Pancreas (tissue), 10 donors: ENCODE measurements around the gene LFNG. TPM values are rescaled to one million over a fixed set of nuclear protein-coding genes. Genes with fewer than 3 reads are reported as not detected.
A peak's percentile ranks its signal among the peaks of the same experiment; 100 is the strongest.
"Not testable (repeated sequence)": the region's sequence is repeated elsewhere in the genome, so short reads cannot be mapped to it uniquely, and the experiment has no call there.

Experiments
- ATAC-seq, 4 donors: fragments of 200-7000 bp; cut with Tn5 transposase; one replicate each; pipeline versions ENCODE4 v1.8.0 to v1.9.1; 2020; ENCODE audit warnings: mild to moderate bottlenecking in 4 of 4, moderate library complexity in 4 of 4
- DNase-seq, 6 donors: peaks; one replicate each; pipeline ENCODE4 v3.0.0-alpha.2; 2020
- FAIRE-seq: peaks from 2 replicates; lab custom pipeline; 2012; peaks lifted over from hg19 to GRCh38; lab: Jason Lieb, UNC
- H3K27ac ChIP-seq, 4 donors: fragments of 200-600 bp; sonication (generic); 1 replicate in 3 of 4; 2 replicates in 1 of 4; pipeline versions ENCODE4 v1.5.0 to v1.8.0; 2020
- H3K27me3 ChIP-seq, 4 donors: fragments of 200-600 bp; one replicate each; pipeline ENCODE4 v1.8.0; 2021
- H3K36me3 ChIP-seq, 3 donors: fragments of 200-600 bp; sonication (generic) in 1 of 3; one replicate each; pipeline versions ENCODE4 v1.5.0 to v1.8.0; 2020 to 2021
- H3K4me1 ChIP-seq, 3 donors: fragments of 200-600 bp; one replicate each; pipeline ENCODE4 v1.8.0; 2021
- H3K4me3 ChIP-seq, 4 donors: fragments of 200-600 bp; sonication (generic) in 2 of 4; one replicate each; pipeline versions ENCODE4 v1.5.0 to v1.8.0; 2020 to 2021
- H3K9me3 ChIP-seq, 4 donors: fragments of 200-600 bp; one replicate each; pipeline ENCODE4 v1.8.0; 2021
- CTCF ChIP-seq, 4 donors: fragments of 200-600 bp; sonication (generic) in 3 of 4; IDR thresholded peaks; one replicate each; pipeline versions ENCODE4 v1.5.0 to v1.8.0; 2021; ENCODE audit warnings: antibody characterized with exemption in 4 of 4
- WGBS, 2 donors: extraction: QIAGEN DNeasy Blood & Tissue Kit; methylation state at CpG; one replicate each; pipeline ENCODE4 v1.1.7; 2013; 5-methylcytosine and 5-hydroxymethylcytosine counted together
- intact Hi-C, 3 donors: fragments of 100-400 bp; cut with DNase I; formaldehyde crosslinking; loops; one replicate each; pipeline versions ENCODE4 v1.11.1 to v1.14.2; 2022
- polyA plus RNA-seq, 2 donors: library from polyadenylated mRNA; stranded (reverse); fragments of 200-250 nt; gene quantifications; one replicate each; pipeline ENCODE4 v1.2.3, GENCODE V29; 2013
- total RNA-seq, 6 donors: library from RNA; stranded (reverse); fragmentation: NEBNext Ultra II Directional in 4 of 6; extraction: Animal tissue kit (Norgen Biotek cat#: 25700) in 4 of 6; gene quantifications; one replicate each; pipeline versions ENCODE4 v1.2.1 to v1.2.4, GENCODE V29; 2021 to 2023
- donor health status: healthy with polysubstance abuse.
- donor health status: DM: no; HTN: no; CAD: no; lungs with moderate emphysema.
- donor health status: DM: no; HTN: no; CAD: no.
- donor health status: control.
- donor health status: control.
- donor health status: Bipolar disorder and iron deficiency.
- donor health status: DM: yes; HTN: yes; CAD: no.
- donor health status: DM: no; HTN: no; CAD: no.
- donor health status: DM: no; HTN: no; CAD: no.
- donor health status: DM: yes; HTN: yes; CAD: no.

LFNG gene
- total and polyA plus RNA-seq, 8 donors = 28.2 to 66.8 (median 41.1) TPM

GRCh38 chr7:2535872-2536627 lies 16.5 kb downstream of the LFNG start:
- FAIRE-seq, intact Hi-C loops, H3K4me1 ChIP-seq, ATAC-seq, H3K9me3 ChIP-seq, H3K36me3 ChIP-seq, H3K27ac ChIP-seq, H3K4me3 ChIP-seq, H3K27me3 ChIP-seq: not testable (repeated sequence)
- peak in 2 of 6 donors; percentile 20 to 45 for DNase-seq
- WGBS, 2 donors = 69 to 75% methylated on average over 18 to 19 of the region's 19 CpGs

DNA sequence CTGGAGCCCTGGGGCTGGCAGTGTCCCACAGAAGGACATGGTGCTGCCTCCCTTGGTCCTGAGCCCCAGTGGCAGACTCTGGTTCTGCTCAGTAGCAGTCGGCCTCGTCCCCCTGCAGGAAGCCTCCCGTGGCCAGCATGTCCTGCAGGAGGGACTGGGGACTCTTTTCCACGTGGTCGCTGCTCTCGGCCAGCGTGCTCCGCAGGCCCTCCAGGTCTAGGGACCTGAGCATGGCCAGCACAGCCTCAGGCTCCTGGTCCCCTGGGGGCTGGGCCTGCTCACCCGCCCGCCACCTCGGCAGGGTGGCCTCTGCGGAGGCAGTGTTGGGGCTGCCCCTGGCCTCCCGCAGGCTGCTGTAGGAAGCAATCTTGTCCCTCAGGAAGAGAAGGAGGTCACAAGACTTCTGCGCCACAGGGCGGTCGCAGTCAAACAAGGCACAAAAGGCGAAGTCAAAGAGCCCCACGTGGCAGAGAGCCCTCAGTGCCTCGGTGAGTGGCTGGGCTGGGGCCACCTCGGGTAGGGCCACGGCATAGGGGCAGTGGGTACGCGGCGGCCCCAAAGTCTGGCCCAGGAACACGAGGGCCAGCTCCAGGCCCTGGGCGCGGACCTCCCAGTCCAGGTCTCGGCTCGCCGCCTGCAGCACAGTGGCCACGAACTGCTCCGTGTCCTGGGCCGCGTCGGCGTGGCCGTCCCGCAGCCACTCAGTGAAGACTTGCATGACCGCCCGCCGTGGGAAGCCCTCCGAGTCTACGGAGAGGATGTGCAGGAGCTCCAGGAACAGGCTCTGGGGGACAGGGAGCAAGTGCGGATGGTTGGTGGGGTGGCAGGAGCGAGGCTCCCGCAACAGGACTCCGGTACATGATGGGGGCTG lies 18.6 kb downstream of the LFNG start:
- WGBS, 2 donors = 92 to 94% methylated on average over 42 to 47 of the region's 47 CpGs
- peak in 3 of 6 donors; percentile 49 to 77 (median 57) for DNase-seq
- no peak for TF ChIP-seq CTCF (IDR thresholded peaks at IDR 0.05)
- H3K36me3 ChIP-seq = peaks cover 0 to 14% (median 13%) of the 10 kb centered on the region in 3 donors
- H3K27ac ChIP-seq = no peak overlapping the region
- no peaks in the 10 kb centered on the region for H3K9me3 ChIP-seq
- no peaks in the 10 kb centered on the region for H3K4me1 ChIP-seq
- no peak overlapping the region for H3K4me3 ChIP-seq
- peak in 1 of 4 donors; percentile 5 for ATAC-seq
- no peak for FAIRE-seq
- no peaks in the 10 kb centered on the region for H3K27me3 ChIP-seq
- intact Hi-C loops = no loop called here

- H3K36me3 ChIP-seq = peaks cover 0 to 19% (median 17%) of the 10 kb centered on the region in 3 donors
- ATAC-seq (peak in 1 of 4 donors; percentile 7), DNase-seq (peak in 2 of 6 donors; percentile 51 to 78), FAIRE-seq (no peak)
- H3K27ac ChIP-seq = no peak overlapping the region
- H3K9me3 ChIP-seq = no peaks in the 10 kb centered on the region
- intact Hi-C loops = no loop called here
- H3K4me1 ChIP-seq = no peaks in the 10 kb centered on the region
- WGBS, 2 donors = 93% methylated on average over 31 to 32 of the region's 32 CpGs
- H3K4me3 ChIP-seq = no peak overlapping the region
- no peak for TF ChIP-seq CTCF (IDR thresholded peaks at IDR 0.05)
- no peaks in the 10 kb centered on the region for H3K27me3 ChIP-seq
Observed at GRCh38 chr7:2539031-2539911, 19.7 kb downstream of the LFNG start.

DNA sequence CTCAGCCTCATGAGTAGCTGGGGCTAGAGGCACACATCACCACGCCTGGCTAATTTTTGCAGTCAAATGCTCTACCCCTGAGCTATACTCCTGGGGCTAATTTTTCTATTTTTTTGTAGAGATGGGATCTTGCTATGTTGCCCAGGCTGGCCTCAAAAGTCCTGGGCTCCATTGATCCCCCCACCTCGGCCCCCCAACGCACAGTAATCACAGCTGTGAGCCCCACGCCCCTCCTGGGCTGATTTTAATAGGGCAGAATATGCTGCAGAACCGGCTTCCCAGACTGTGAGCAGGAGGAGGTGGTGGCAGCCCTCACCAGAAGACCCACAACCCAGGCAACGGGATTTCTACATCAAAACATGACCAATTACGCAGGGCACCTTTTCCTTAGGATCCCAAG lies 20.6 kb downstream of the LFNG start:
- Histone ChIP-seq H3K4me3 (no peak overlapping the region), H3K9me3 (no peaks in the 10 kb centered on the region), H3K4me1 (no peaks in the 10 kb centered on the region), H3K36me3 (peaks cover 0 to 19% (median 17%) of the 10 kb centered on the region in 3 donors), H3K27me3 (no peaks in the 10 kb centered on the region), H3K27ac (no peak overlapping the region)
- FAIRE-seq (no peak), DNase-seq (peak in 2 of 6 donors; percentile 30 to 35), ATAC-seq (no peak)
- no peak for TF ChIP-seq CTCF (IDR thresholded peaks at IDR 0.05)
- intact Hi-C loops = no loop called here
- 90% methylated on average over 7 of the region's 7 CpGs for WGBS, 2 donors
